Activated T-helper 17 cell treated with anti-CD3 and anti-CD28 coated beads, Interleukin-2, amount 50 U/mL, for 72 hours (primary cell): ENCODE data around the gene FBXO22. TPM values are rescaled to one million over a fixed set of nuclear protein-coding genes. Genes with fewer than 3 reads are reported as not detected.
"Not testable (repeated sequence)": the region's sequence is repeated elsewhere in the genome, so short reads cannot be mapped to it uniquely, and the experiment has no call there.

ENCODE experiments used
- ATAC-seq: fragments of 150-1000 bp; cut with Tn5 transposase; replicated peaks from 2 replicates; pipeline ENCODE4 v1.10.0; 2021; ENCODE audit warnings: mild to moderate bottlenecking, moderate library complexity
- H3K27ac Mint-ChIP-seq: one replicate; pipeline ENCODE4 v1.8.0; 2022; ENCODE audit warnings: mixed read lengths
- H3K27me3 Mint-ChIP-seq: one replicate; pipeline ENCODE4 v1.8.0; 2022; ENCODE audit warnings: mixed read lengths
- H3K36me3 Mint-ChIP-seq: one replicate; pipeline ENCODE4 v1.8.0; 2022; ENCODE audit warnings: low read depth, mild to moderate bottlenecking, mixed read lengths
- H3K4me1 Mint-ChIP-seq: one replicate; pipeline ENCODE4 v1.8.0; 2022; ENCODE audit warnings: mixed read lengths
- H3K4me3 Mint-ChIP-seq: one replicate; pipeline ENCODE4 v1.8.0; 2022; ENCODE audit warnings: mild to moderate bottlenecking, mixed read lengths
- H3K9me3 Mint-ChIP-seq: one replicate; pipeline ENCODE4 v1.8.0; 2022; ENCODE audit warnings: mixed read lengths
- total RNA-seq, 2 donors: library from RNA; stranded (reverse); gene quantifications; one replicate each; pipeline ENCODE4 v1.2.3, GENCODE V29; 2022

FBXO22 gene
- total RNA-seq, 2 donors from 2014 or later: 36.8 to 55.1 TPM

DNA sequence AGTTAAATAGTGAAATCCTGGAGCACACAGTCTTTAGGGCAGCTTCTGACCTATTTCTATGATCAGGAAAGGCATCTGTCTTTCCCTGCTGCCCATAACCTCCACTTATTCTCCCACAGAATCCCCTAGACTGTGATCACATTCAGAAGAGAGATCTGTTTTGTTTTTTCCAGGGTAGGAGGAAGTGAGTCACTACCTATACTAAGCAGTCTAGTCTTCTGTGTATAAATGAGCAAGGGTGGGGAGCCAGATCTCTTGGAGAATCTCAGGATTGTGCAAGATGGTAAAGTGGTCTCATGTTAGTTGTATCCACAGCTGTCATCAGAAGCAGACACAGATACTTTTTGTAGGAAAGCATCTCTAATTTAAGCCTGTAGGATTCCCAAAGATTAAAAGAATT is 11.8 kb upstream of the FBXO22 start:
- Mint-ChIP-seq H3K4me1 (no peaks in the 10 kb centered on the region), H3K27me3 (no peaks in the 10 kb centered on the region), H3K36me3 (peaks cover 73% of the 10 kb centered on the region), H3K9me3 (no peaks in the 10 kb centered on the region), H3K27ac (peak overlapping the region; percentile 74), H3K4me3 (no peak overlapping the region)
- ATAC-seq: peak; percentile 84

DNA sequence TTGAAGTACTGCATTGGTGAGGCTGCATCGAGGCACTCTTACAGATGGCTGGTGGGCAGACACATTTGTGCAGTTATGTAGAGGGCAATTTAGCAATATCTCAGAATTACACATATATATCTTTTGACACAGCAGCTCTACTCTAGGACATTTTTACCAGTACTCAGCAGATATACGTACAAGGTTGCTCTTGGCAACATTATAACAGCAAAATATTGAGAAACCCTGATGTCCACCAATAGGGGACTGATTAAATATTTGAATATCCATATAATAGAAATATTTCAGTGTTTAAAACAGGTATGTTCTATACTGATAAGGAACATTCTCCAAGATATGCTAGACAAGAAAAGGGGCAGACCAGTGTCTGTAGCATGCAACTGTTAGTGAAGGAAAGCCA is 7.9 kb upstream of the FBXO22 start:
- Mint-ChIP-seq H3K4me1 (no peaks in the 10 kb centered on the region), H3K9me3 (no peaks in the 10 kb centered on the region), H3K27ac (peak overlapping the region; percentile 0), H3K36me3 (peaks cover 47% of the 10 kb centered on the region), H3K27me3 (no peaks in the 10 kb centered on the region), H3K4me3 (no peak overlapping the region)
- no peak for ATAC-seq

DNA sequence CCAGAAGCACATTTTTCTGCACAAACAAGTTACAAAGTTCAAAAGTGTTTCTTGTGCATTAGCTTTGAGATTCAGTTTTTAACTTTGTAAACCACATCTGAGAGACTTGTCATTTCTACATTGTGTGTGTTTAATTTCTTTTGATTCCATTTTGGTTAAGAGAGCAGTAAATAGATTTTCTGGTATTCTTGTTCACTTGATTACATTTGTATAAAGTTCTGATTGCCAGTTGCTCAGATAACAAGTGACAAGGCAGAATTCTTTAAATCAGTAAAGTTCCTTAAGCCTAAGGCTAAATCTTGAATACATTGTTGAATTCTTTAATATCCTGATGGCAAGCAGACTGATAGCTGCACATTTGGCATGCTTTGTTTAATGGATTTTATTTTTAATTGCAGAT is 3.1 kb upstream of the FBXO22 start:
- Mint-ChIP-seq H3K36me3 (peaks cover 38% of the 10 kb centered on the region), H3K4me1 (peaks cover 10% of the 10 kb centered on the region), H3K27me3 (no peaks in the 10 kb centered on the region), H3K9me3 (no peaks in the 10 kb centered on the region), H3K4me3 (peak overlapping the region; percentile 5), H3K27ac (no peak overlapping the region)
- ATAC-seq: no peak

DNA sequence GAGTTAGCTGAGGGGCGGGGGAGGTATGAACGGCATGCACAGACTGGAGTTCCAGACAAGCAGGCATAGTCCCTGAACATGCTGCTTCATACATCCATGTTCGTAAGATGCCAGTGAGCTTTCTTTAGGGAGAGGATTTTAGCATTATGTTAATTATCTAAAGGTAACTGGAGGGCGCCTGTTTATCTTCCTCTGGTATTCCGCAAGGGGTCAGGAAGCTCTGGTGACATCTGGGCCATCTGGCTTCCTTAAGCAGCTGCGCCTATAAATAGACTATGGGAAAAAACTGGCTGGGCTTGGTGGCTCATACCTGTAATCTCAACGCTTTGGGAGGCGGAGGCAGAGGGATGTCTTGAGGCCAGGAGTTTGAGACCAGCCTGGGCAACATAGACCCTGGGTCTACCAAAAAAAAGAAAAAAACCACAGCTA is 1.5 kb upstream of the FBXO22 start:
- Mint-ChIP-seq H3K36me3 (peaks cover 43% of the 10 kb centered on the region), H3K27me3 (no peaks in the 10 kb centered on the region), H3K4me1 (peaks cover 10% of the 10 kb centered on the region), H3K27ac (no peak overlapping the region), H3K4me3 (peak overlapping the region; percentile 97), H3K9me3 (no peaks in the 10 kb centered on the region)
- no peak for ATAC-seq

DNA sequence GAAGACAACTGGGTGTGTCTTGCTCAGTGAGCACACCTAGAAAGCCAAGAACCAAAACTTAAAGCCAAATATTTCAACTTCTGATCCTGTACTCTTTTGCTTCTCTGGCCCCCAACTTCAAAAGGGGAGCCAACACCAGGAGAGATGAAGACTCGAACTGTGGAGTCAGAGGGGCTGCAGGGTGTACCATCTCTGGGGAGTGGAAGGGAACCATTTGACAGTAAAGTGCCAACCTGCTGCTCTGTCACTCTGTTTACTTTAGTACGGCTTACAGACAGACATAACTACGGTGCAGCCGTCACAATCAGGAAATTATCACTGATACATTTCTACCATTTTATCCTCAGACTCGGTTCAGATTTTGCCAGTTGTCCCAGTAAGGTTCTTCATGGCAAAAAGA is 1.6 kb downstream of the FBXO22 start:
- H3K27ac Mint-ChIP-seq: peak overlapping the region; percentile 91
- no peaks in the 10 kb centered on the region for H3K27me3 Mint-ChIP-seq
- ATAC-seq: no peak

DNA sequence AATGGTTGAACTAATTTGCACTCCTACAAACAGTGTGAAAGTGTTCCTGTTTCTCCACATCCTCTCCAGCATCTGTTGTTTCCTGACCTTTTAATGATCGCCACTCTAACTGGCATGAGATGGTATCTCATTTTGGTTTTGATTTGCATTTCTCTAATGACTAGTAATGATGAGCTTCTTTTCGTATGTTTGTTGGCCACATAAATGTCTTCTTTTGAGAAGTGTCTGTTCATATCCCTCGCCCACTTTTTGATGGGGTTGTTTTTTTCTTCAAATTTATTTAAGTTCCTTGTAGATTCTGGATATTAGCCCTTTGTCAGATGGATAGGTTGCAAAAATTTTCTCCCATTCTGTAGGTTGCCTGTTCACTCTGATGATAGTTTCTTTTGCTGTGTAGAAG is 6.7 kb downstream of the FBXO22 start:
- H3K36me3 Mint-ChIP-seq: peaks cover 81% of the 10 kb centered on the region
- not testable (repeated sequence) for H3K27me3 Mint-ChIP-seq, H3K9me3 Mint-ChIP-seq, H3K27ac Mint-ChIP-seq, H3K4me3 Mint-ChIP-seq, ATAC-seq
- peaks cover 40% of the 10 kb centered on the region for H3K4me1 Mint-ChIP-seq

More for the DNA sequence above, 1.6 kb downstream of the FBXO22 start:
- Mint-ChIP-seq H3K36me3 (peaks cover 47% of the 10 kb centered on the region), H3K4me3 (peak overlapping the region; percentile 97), H3K9me3 (no peaks in the 10 kb centered on the region), H3K4me1 (peaks cover 21% of the 10 kb centered on the region)

DNA sequence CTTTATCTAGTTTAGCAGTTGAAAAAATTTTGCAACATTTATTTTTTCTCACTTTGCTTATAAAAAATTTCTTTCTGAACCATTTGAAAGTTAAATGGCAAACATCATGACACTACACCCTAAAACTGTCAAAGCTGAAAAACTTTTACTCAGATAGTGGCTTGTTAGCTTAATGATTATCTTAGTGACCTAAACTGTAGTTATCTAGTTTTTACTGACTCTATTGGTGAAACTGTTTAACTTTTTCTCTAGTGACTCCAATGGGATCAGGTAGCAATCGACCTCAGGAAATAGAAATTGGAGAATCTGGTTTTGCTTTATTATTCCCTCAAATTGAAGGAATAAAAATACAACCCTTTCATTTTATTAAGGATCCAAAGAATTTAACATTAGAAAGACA is 13.3 kb downstream of the FBXO22 start:
- Mint-ChIP-seq H3K36me3 (peaks cover 89% of the 10 kb centered on the region), H3K4me1 (peaks cover 17% of the 10 kb centered on the region), H3K27ac (no peak overlapping the region), H3K4me3 (no peak overlapping the region), H3K27me3 (no peaks in the 10 kb centered on the region), H3K9me3 (no peaks in the 10 kb centered on the region)
- ATAC-seq: no peak

DNA sequence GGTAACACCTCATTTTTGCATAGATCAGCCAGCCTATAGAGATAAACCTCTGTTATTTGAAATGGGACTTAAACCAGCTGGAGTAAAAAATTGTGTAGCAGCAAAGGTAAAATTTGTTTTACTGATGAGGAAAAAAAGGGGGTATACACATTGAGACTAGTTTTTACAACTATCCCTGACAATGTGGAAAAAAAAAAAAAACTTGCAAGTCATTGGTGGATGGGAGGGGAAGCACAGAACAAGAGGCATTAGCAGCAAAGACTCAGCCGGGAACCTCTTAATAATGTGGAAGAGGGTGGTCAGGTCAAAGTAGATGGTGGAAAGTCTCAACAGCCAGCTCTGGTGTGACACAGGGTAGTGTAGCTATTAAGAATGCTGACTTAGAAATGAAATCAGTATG is 14.5 kb downstream of the FBXO22 start:
- Mint-ChIP-seq H3K4me3 (no peak overlapping the region), H3K4me1 (peaks cover 19% of the 10 kb centered on the region), H3K27me3 (no peaks in the 10 kb centered on the region), H3K9me3 (no peaks in the 10 kb centered on the region), H3K27ac (peak overlapping the region; percentile 36), H3K36me3 (peaks cover 87% of the 10 kb centered on the region)
- ATAC-seq: no peak

DNA sequence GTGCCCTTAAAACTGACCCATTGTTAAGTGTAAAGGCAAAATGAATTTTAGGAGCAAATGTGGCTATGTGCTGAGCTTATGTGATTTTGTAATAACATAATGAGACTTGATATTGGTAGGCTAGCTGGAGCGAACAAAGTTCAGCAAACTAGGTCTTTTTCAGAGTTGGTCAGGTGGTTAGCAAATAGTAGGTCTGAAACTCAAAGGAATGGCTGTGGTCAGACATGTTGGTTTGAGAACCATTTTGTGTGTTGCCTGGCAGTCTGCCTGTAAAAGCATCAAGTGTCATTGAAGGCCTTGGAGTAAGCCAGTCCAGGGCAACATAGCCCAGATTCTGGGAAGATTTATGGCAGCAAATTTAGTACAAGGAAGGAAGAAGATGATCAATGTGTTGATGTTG is 16.4 kb downstream of the FBXO22 start:
- no peaks in the 10 kb centered on the region for H3K27me3 Mint-ChIP-seq
- H3K9me3 Mint-ChIP-seq: no peaks in the 10 kb centered on the region
- H3K27ac Mint-ChIP-seq: no peak overlapping the region
- no peak for ATAC-seq
- peaks cover 82% of the 10 kb centered on the region for H3K36me3 Mint-ChIP-seq
- H3K4me1 Mint-ChIP-seq: peaks cover 19% of the 10 kb centered on the region
- H3K4me3 Mint-ChIP-seq: no peak overlapping the region

DNA sequence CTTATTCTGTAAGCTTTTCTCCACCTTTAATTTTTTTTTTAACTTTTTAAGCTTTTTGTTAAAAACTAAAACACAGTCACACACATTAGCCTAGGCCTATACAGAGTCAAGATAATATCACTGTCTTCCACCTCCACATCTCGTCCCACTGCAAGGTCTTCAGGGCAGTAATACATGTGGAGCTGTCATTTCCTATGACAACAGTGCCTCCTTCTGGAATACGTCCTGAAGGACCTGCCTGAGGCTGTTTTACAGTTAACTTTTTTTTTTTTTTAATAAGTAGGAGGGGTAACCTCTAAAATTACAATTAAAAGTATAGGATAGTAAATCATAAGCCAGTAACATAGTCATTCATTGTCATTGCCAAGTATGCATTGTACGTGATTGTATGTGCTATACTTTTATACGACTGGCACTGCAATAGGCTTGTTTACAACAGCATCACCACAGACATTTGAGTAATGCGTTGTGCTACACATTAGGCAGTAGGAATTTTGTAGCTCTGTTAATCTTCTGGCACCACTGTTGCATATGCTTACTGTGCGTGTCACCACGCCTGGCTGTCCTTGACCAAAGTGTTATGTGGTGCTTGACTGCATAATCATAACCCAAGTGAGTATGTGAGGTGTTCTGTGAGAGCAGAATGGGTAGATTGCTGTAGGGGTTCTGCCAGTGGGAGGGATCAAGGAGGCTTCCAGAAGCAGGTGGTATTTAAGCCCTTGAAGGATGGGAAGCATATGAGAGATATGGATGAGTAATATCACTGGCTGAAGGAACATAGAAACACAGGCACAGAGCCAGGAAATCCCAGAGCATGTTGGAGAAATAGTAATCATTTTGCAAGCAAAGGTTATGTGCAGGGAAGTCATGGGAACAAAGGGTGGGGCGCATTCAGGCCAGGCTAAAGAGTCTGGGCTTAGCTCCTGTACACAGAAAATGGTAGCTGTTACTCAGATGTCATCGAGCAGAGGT is 18.3 kb downstream of the FBXO22 start:
- Mint-ChIP-seq H3K36me3 (peaks cover 85% of the 10 kb centered on the region), H3K4me3 (no peak overlapping the region), H3K27me3 (no peaks in the 10 kb centered on the region), H3K27ac (peak overlapping the region; percentile 21), H3K4me1 (peaks cover 21% of the 10 kb centered on the region), H3K9me3 (no peaks in the 10 kb centered on the region)
- ATAC-seq: no peak

DNA sequence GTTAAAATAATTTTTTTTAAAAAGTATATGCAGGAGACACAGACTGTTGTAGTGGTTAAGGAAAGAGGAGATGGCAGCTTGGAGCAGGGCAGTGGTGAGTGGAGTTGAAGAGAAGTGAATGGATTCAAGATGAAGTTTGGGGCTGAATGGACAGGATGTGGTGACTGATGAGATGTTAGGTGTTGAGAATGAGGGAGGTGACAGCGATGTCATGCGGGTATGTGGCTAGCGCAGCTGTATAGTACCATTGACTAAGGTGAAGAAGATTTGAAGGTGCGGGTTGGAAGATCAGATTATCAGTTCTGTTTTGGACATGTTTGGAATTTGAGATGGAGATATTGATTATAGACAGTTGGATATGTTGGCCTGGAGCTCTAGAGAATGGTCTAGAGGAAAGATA is 20.1 kb downstream of the FBXO22 start:
- Mint-ChIP-seq H3K4me3 (no peak overlapping the region), H3K27me3 (no peaks in the 10 kb centered on the region), H3K9me3 (no peaks in the 10 kb centered on the region), H3K36me3 (peaks cover 85% of the 10 kb centered on the region), H3K27ac (peak overlapping the region; percentile 13), H3K4me1 (peaks cover 25% of the 10 kb centered on the region)
- ATAC-seq: peak; percentile 68

DNA sequence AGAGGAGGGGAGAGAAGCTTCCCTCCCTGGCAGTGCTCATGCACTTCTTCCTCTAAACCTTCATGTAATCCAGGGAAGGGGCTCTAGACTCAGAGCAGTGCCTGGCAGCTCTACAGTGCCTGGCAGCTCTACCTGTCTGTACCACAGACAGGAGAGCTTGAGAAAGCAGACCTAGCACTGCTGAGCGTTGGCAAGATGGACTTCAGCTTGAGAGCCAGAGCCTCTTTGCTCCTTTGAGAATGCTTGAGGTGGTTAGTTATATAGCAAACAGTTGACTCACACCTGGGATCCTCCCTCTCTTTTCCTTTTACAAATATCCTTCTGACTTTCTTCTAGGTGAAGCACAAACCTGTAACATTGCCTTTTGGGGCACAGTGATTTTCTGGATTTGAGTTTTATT is 20.9 kb downstream of the FBXO22 start:
- Mint-ChIP-seq H3K9me3 (no peaks in the 10 kb centered on the region), H3K4me1 (peaks cover 25% of the 10 kb centered on the region), H3K27ac (no peak overlapping the region), H3K4me3 (no peak overlapping the region), H3K27me3 (no peaks in the 10 kb centered on the region), H3K36me3 (peaks cover 82% of the 10 kb centered on the region)
- no peak for ATAC-seq

DNA sequence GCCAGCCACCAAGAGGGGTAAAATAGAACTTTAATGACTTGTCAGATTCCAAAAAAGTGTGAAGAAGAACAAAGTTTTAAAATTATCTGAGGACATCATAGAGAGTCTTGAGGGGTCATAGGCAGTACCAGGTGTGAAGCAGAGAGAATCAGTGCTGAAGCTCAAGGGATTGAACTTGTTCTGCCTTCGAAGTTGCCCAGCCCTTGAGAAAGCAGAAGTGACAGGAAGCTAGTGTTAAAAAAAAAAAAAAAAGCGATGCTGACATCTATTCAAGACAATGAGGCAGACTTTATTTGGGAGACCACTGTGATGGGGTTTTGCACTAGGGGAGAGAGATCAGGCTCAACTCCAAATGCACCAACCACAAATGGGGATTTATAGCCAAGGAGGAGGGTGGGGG is 21.8 kb downstream of the FBXO22 start:
- H3K4me1 Mint-ChIP-seq: peaks cover 29% of the 10 kb centered on the region
- H3K4me3 Mint-ChIP-seq: no peak overlapping the region
- H3K9me3 Mint-ChIP-seq: no peaks in the 10 kb centered on the region
- peaks cover 82% of the 10 kb centered on the region for H3K36me3 Mint-ChIP-seq
- ATAC-seq: no peak
- H3K27ac Mint-ChIP-seq: no peak overlapping the region
- H3K27me3 Mint-ChIP-seq: no peaks in the 10 kb centered on the region

DNA sequence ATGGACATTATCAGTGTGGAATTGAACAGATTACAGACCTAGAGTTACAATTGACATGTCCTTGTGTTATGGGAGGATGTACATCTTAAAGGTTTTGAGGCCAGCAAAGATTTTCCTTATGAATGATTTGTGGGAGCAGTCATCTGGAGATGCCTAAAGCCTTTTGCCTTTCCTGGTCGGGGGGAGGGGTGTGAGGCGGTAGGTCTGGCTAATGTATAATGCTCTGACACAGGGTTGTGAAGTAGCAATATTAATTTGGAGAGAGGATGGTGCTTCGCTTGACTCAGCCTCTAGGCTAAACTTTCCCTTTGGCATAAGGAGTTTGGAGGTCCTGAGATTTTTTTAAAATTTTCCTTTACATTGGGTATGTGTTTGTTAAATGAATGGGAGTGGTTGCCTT is 23.3 kb downstream of the FBXO22 start:
- no peak overlapping the region for H3K4me3 Mint-ChIP-seq
- no peaks in the 10 kb centered on the region for H3K27me3 Mint-ChIP-seq
- ATAC-seq: no peak
- peaks cover 29% of the 10 kb centered on the region for H3K4me1 Mint-ChIP-seq
- peaks cover 87% of the 10 kb centered on the region for H3K36me3 Mint-ChIP-seq
- H3K9me3 Mint-ChIP-seq: no peaks in the 10 kb centered on the region
- H3K27ac Mint-ChIP-seq: peak overlapping the region; percentile 72

DNA sequence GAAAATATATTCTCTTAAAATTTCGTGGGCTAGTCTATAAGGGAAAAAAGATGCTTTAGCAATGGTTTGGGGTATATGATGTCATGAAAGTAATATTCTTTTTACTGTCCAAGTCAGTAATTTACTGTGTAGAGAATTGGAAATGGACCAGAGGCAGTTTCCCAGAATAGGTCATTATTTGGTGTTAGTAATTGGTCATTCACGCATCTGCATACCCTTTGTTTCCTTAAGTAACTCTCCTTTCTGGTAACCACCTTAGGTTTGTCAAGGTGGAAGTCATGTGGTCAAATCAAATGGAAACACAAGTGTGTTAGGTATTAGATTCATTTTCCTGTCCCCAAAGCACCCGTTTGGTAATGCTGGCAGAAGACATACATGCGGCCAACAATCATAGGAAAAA is 23.9 kb downstream of the FBXO22 start:
- no peaks in the 10 kb centered on the region for H3K9me3 Mint-ChIP-seq
- no peak for ATAC-seq
- no peaks in the 10 kb centered on the region for H3K27me3 Mint-ChIP-seq
- peak overlapping the region; percentile 72 for H3K27ac Mint-ChIP-seq
- H3K4me3 Mint-ChIP-seq: no peak overlapping the region
- peaks cover 85% of the 10 kb centered on the region for H3K36me3 Mint-ChIP-seq
- H3K4me1 Mint-ChIP-seq: peaks cover 22% of the 10 kb centered on the region
